HG03439 (cell line): Measurements from ENCODE around the gene PCSK5.

Source experiments
- ATAC-seq: cut with Tn5 transposase; IDR thresholded peaks from one replicate; pipeline ENCODE4 v1.9.1; 2021; ENCODE audit warnings: mild to moderate bottlenecking, moderate library complexity; ENCODE audit not compliant: unreplicated experiment

PCSK5 gene

DNA sequence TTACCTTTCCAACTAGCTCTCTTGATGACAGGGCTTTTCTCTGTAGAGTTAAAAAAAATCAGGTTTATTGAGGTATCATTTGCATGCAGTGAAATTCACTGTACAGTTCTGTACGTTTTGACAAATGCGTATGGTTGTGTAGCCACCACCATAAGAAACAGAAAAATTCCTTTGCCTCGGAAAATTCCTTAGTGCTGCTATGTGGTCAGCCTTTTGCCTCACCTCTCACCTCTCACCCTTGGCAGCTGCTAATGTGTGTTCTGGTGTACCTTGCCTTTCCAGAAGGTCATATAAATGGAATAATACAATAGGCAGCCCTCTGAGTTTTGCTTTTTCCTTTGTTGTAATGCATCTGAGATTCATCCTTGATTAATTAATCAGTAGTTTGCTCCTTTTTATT, 28.4 kb downstream of the PCSK5 start:
- no peak for ATAC-seq

DNA sequence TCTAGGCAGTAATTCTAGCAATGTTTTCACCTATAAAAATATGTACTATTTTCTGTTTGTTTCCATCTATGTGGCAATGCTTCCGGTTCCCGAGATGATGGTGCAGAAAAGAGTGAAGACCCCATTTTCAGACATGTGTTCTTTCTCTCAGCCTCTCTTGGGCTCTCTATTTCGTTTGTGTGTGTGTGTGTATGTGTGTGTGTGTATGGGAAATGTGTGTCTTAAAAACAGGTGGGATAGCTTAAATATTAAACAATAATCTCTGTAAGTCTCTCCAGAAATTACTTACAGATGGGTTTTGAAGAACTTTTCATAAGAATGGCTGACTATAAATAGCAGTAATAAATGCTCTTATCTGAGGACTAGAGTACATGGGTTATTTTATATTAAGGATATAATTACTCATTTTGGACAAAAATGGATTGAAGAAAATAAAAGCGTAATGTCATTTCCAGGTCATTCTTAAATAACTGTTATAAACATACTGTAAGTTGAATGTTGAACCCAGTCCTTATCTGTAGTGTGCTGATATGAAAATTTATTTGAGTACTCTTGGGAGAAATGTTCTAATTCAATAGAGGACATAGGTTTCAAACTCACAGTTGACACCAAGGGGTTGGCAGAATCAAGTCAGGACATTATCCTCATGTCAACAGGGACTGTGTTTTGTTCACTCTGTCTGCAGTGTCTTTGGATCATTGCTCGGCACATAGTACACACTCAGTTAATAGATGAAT, 31.1 kb downstream of the PCSK5 start:
- ATAC-seq = no peak

DNA sequence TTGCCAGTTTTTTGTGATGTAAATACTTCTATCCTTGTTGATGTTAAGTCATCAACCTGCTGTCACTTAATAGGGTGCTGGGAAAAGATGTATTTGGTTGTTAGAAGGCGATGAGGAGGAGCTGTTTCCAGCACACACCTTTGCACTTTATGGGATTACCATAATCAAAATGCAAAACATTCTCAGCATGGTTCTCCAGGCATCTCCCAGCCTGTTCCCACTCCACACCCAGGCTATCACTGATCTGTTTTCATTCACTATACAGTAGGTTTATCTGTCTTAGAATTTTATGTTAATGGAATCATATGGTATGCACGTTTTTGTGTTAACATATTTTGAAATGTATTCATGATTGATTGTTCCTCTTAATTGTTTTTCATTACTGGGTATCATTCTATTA, 35.9 kb downstream of the PCSK5 start:
- ATAC-seq = no peak

GRCh38 chr9:75927356-75927755, 36.9 kb downstream of the PCSK5 start:
- ATAC-seq = no peak

DNA sequence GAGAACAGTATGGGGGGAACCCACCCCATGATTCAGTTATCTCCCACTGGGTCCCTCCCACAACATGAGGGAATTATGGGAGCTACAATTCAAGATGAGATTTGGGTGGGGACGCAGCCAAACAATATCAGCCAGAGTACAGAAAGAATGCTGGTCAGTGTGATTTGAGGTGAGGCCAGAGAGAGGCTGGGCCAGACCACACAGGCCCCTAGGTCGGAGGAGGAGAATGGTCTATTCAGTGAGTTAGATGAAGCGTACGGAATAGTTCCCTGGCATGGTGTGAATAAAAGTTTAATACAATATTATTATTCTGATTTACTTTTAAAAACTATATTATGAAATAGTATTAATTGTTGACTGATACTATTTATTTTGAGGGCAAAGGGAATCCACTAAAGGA, 39.7 kb downstream of the PCSK5 start:
- no peak for ATAC-seq

GRCh38 chr9:75930730-75931321, 40.4 kb downstream of the PCSK5 start:
- ATAC-seq = no peak

GRCh38 chr9:75933982-75934381, 43.5 kb downstream of the PCSK5 start:
- ATAC-seq = no peak

DNA sequence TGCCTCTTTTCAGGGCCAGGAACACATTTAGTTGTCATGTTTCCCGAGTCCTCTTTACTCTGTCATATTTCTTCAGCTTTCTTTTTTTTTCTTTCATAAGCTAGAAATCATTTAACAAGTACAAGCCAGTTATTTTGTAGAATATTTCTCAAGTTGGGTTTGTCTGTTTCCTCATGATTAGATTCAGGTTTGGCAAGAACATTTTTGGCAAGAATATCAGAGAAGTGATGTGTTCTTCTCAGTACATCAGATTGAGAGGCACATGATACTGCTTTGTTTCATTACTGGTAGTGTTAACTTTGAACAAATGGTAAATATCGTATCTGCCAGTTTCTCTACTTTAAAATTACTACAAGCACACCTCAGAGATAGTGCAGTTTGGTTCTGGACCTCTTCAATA, 45.1 kb downstream of the PCSK5 start:
- ATAC-seq = no peak

DNA sequence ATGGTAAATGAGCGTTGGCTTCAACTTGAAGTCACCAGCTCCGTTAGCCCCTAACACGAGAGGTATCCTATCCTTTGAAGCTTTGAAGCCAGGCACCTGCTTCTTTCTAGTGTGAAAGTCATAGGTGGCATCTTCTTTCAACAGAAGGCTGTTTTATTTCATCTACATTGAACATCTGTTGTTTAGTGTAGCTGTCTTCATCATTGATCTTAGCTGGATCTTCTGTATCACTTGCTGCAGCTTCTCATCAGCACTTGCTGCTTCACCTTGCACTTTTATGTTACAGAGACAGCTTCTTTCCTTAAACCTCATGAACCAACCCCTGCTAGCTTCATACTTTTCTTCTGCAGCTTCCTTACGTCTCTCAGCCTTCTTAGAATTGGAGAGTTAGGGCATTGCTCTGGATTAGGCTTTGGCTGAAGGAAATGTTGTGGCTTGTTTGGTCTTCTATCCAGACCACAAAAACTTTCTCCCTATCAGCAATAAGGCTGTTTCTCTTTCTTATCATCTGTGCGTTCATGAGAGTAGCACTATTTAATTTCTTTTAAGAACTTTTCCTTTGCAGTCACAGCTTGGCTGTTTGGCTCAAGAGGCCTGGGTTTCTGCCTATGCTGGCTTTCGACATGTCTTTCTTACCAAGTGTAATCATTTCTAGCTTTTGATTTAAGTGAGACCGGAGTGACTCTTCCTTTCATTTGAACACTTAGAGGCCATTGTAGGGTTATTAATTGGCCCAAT, 47.2 kb downstream of the PCSK5 start:
- no peak for ATAC-seq

GRCh38 chr9:75938946-75939345, 48.5 kb downstream of the PCSK5 start:
- ATAC-seq = no peak

GRCh38 chr9:75939536-75940111, 49.2 kb downstream of the PCSK5 start:
- no peak for ATAC-seq

- no peak for ATAC-seq
Measured at GRCh38 chr9:75941066-75941465, 50.6 kb downstream of the PCSK5 start.

- ATAC-seq = no peak
Measured at GRCh38 chr9:75941577-75942311, 51.3 kb downstream of the PCSK5 start.

GRCh38 chr9:75946766-75947165, 56.3 kb downstream of the PCSK5 start:
- no peak for ATAC-seq

DNA sequence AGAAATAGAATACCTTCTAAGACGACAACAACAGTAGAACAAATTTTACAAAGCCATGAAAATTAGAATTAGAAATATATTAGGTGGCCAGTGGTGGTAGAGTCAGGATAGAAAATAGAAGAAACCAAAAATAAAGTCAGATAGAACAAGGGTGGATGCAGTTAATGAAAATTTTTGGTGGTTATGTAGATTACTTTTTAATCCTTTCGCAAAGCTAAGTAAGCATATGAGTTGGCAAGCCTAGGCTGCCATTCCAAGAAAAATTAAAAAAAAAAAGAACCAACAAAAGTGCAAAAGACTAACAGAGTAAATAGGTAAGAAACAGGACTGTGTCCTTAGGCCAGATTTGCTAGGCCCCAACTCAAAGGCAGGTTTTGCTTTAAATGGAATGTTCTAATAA, 56.8 kb downstream of the PCSK5 start:
- ATAC-seq = no peak

GRCh38 chr9:75950998-75951397, 60.5 kb downstream of the PCSK5 start:
- ATAC-seq = no peak

DNA sequence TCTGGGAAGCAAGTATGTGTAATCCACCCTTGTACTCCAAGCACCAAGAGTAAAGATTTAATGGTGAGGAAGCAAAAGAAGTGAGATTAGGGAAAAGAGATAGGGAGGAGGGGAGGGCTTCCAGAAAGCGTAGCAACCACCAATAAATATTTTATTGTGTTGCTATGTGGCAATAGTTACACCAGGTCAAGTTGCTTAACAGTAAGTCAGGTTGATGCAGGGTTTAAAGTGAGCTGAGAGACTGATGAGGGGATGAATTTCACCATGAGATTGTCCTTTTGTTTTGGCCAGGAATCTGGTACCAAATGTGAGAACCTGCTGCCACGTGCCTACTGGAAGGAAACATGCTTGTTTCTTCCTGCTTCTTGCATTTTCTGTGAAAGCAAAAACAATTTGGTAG, 62.7 kb downstream of the PCSK5 start:
- ATAC-seq = no peak

- no peak for ATAC-seq
Measured at GRCh38 chr9:75956161-75956560, 65.7 kb downstream of the PCSK5 start.

DNA sequence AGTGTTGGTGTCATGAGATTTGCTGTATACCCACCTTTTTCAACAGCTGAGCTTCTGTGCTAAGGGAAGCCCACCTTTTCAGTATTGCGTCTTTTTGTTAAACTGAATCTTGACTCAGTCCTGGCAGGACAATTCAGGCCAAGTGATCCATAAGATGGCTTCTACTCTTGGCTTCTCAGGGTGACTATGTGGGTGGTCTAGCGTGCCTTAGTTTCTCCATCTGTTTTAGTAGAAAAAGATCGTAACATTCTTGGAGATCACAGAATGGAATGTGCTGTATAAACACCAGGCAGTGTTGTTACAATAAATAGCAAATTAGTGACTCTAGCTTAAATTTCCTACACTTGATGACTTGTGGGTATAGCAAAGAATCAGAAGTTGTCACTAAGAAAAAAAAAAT, 66.6 kb downstream of the PCSK5 start:
- no peak for ATAC-seq

GRCh38 chr9:75958226-75958625, 67.8 kb downstream of the PCSK5 start:
- no peak for ATAC-seq

- ATAC-seq = no peak
Measured at GRCh38 chr9:75960551-75960950, 70.1 kb downstream of the PCSK5 start.
